Bronchial epithelial cell (primary cell): Measurements from ENCODE around the gene MGAT5B. TPM values are rescaled to one million over a fixed set of nuclear protein-coding genes. Genes with fewer than 3 reads are reported as not detected.

Experiments used
- DNase-seq: peaks from one replicate; pipeline ENCODE4 v3.0.0-alpha.2; 2010; ENCODE audit warnings: low read depth
- FAIRE-seq: peaks from 2 replicates; lab custom pipeline; 2011; peaks lifted over from hg19 to GRCh38; lab: Jason Lieb, UNC
- H3K27me3 ChIP-seq: 2 replicates; pipeline ENCODE4 v1.5.1; 2011; ENCODE audit warnings: low read length; ENCODE audit not compliant: control insufficient read depth, insufficient read depth
- H3K36me3 ChIP-seq: 2 replicates; pipeline ENCODE4 v1.5.1; 2011; ENCODE audit warnings: low read length; ENCODE audit not compliant: control insufficient read depth, insufficient read depth
- H3K4me3 ChIP-seq: 2 replicates; pipeline ENCODE4 v1.5.1; 2011; ENCODE audit warnings: mild to moderate bottlenecking, low read depth, low read length, control low read depth
- CTCF ChIP-seq: IDR thresholded peaks from 2 replicates; pipeline ENCODE4 v1.5.1; 2011; ENCODE audit warnings: mild to moderate bottlenecking, moderate library complexity, low read length, control low read depth, inconsistent platforms; ENCODE audit not compliant: insufficient read depth, severe bottlenecking
- total RNA-seq: library from RNA; depleted of rRNA; stranded (reverse); fragments of >200 nt; gene quantifications from 2 replicates; pipeline ENCODE4 v1.2.1, GENCODE V29; 2014

MGAT5B gene
- total RNA-seq, 1 donor from 2014 or later = not detected

GRCh38 chr17:76981545-76982295 lies 113.5 kb downstream of the MGAT5B start:
- H3K27me3 ChIP-seq = peaks cover 5% of the 10 kb centered on the region
- no peak for FAIRE-seq
- TF ChIP-seq CTCF = no peak

GRCh38 chr17:76982408-76983074 lies 114.3 kb downstream of the MGAT5B start:
- H3K27me3 ChIP-seq = peaks cover 5% of the 10 kb centered on the region
- FAIRE-seq (no peak), DNase-seq (no peak)
- no peak for TF ChIP-seq CTCF
- H3K4me3 ChIP-seq = no peak overlapping the region
- H3K36me3 ChIP-seq = no peaks in the 10 kb centered on the region

More at GRCh38 chr17:76981545-76982295, 113.5 kb downstream of the MGAT5B start:
- Histone ChIP-seq H3K36me3 (no peaks in the 10 kb centered on the region), H3K4me3 (no peak overlapping the region)
- no peak for DNase-seq

- FAIRE-seq = no peak
- no peak for TF ChIP-seq CTCF
- Histone ChIP-seq H3K4me3 (no peak overlapping the region), H3K27me3 (peaks cover 5% of the 10 kb centered on the region), H3K36me3 (no peaks in the 10 kb centered on the region)
- no peak for DNase-seq
These were observed 115.0 kb downstream of the MGAT5B start for GRCh38 chr17:76983075-76983775.

- peaks cover 5% of the 10 kb centered on the region for H3K27me3 ChIP-seq
These were observed 118.2 kb downstream of the MGAT5B start for GRCh38 chr17:76986365-76986764.

More at GRCh38 chr17:76986365-76986764, 118.2 kb downstream of the MGAT5B start:
- FAIRE-seq (no peak), DNase-seq (no peak)
- no peak overlapping the region for H3K4me3 ChIP-seq
- H3K36me3 ChIP-seq = no peaks in the 10 kb centered on the region
- no peak for TF ChIP-seq CTCF
